ENCODE data around the gene TSSC4. TPM values are rescaled to one million over a fixed set of nuclear protein-coding genes. Genes with fewer than 3 reads are reported as not detected.
A peak's percentile ranks its signal among the peaks of the same experiment; 100 is the strongest.

The TSSC4 gene
- total and polyA plus RNA-seq, 9 of the 15 experiments (the other 6 are each of a cell fraction or from before 2014, with no cell fraction given), result 0.41 to 54.2 (median 11.0) TPM

DNA sequence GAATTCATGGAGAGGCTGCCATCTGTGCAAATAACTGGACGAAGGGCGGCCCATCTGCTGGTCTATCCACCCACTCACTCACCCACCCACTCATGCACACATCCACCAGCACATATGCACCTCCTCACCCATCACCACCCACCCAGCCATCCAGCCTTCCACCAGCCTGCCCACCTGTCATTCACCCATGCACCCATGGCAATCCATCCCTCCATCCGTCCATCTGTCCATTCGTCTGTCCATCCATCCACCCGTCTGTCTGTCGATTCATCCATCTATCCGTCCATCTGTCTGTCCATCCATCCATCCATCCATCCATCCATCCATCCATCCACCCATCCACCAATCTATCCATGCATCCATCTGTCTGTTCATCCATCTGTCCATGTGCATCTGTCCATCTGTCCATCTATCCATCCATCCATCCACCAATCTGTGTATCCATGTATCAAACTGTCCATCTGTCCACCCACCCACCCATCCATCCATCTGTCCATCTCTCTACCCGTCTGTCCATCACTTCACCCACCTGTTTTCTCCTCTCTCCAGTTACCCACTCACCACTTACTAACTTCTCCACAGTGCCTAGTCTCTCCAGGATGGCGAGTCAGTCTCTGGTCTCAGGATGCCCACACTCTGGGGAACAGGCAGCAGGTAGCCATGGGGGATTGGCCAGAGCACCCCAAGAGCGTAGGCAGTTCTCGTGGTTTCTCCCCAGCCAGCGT lies 34.9 kb downstream of the TSSC4 start:
- Histone ChIP-seq H3K4me1 (replicated peaks in 1 of 2; ENCODE audit: control insufficient read depth in 2 of 2, insufficient read depth in 2 of 2, low read length in 2 of 2) (peaks cover 0 to 3% of the 10 kb centered on the region in 2 experiments; a peak in 1 of 5 replicates), H2AFZ (ENCODE audit: low read depth, low read length) (no peak overlapping the region), H3K79me2 (ENCODE audit: control insufficient read depth, insufficient read depth, low read length) (no peaks in the 10 kb centered on the region), H3K9me3 (replicated peaks; ENCODE audit: control insufficient read depth, insufficient read depth, low read depth, low read length) (no peaks in the 10 kb centered on the region), H3K4me3 (no peak overlapping the region), H3K27ac (ENCODE audit: extremely low read depth, low read depth, low read length) (no peak overlapping the region), H4K20me1 (replicated peaks; ENCODE audit: control insufficient read depth, insufficient read depth, low read length) (peaks cover 4% of the 10 kb centered on the region; the same call in 1 of the 2 replicates), H3K4me2 (ENCODE audit: insufficient read depth, low read length) (no peak overlapping the region), H3K36me3 (ENCODE audit: control insufficient read depth, insufficient read depth, low read length) (no peaks in the 10 kb centered on the region), H3K27me3 (ENCODE audit: control insufficient read depth in 2 of 2, insufficient read depth in 2 of 2, low read length in 2 of 2) (peaks cover 2 to 53% of the 10 kb centered on the region in 2 experiments; a peak in 4 of 5 replicates), H3K9me1 (ENCODE audit: control insufficient read depth, insufficient read depth, low read length) (peaks cover 2% of the 10 kb centered on the region), H3K9ac (ENCODE audit: insufficient read depth in 1 of 2, low read depth in 2 of 2, low read length in 2 of 2) (no peak overlapping the region)
- intact Hi-C loops (cut with micrococcal nuclease), result no loop called here
- CTCF ChIA-PET (ENCODE audit: low intra/inter-chr PET ratio), result no interaction called here
- BruUV-seq (replicated peaks), result no TSS peak
- POLR2A ChIA-PET, result no interaction called here
- FAIRE-seq (no peak), DNase-seq (ENCODE audit: extremely low read depth in 1 of 4, low spot score in 3 of 4) (no peak), ATAC-seq (no peak)
- WGBS (ENCODE audit: insufficient coverage, low coverage, missing lambda C conversion rate), result 0% methylated on average over 12 of the region's 12 CpGs
- in situ Hi-C loops (cut with MboI), result no loop called here
- TF ChIP-seq, protein P1, sequence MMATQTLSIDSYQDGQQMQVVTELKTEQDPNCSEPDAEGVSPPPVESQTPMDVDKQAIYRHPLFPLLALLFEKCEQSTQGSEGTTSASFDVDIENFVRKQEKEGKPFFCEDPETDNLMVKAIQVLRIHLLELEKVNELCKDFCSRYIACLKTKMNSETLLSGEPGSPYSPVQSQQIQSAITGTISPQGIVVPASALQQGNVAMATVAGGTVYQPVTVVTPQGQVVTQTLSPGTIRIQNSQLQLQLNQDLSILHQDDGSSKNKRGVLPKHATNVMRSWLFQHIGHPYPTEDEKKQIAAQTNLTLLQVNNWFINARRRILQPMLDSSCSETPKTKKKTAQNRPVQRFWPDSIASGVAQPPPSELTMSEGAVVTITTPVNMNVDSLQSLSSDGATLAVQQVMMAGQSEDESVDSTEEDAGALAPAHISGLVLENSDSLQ (IDR thresholded peaks at IDR 0.05), result 0 out of 2 replicates have a peak, but pooled peaks have one; percentile 23
- peak; percentile 24; the same call in 1 of the 2 replicates for TF ChIP-seq EGR1 (conservative IDR thresholded peaks at IDR 0.05)
- 0 out of 2 replicates have a peak, but pooled peaks have one; percentile 3 for TF ChIP-seq CBFA2T3 (IDR thresholded peaks at IDR 0.05)
- no peak for TF ChIP-seq CBFB (CRISPR knock-in tag; IDR thresholded peaks at IDR 0.05)
- peak in 1 of 2 experiments; percentile 14; a peak in 1 of 4 replicates for TF ChIP-seq KDM1A (IDR thresholded peaks at IDR 0.05)
- 0 out of 2 replicates have a peak, but pooled peaks have one; percentile 27 for TF ChIP-seq EHMT2 (IDR thresholded peaks at IDR 0.05)

Measured in K562 (cell line).